GM18511 (cell line): ENCODE results near the gene PLA2G3.
"Not testable (repeated sequence)": the region's sequence is repeated elsewhere in the genome, so short reads cannot be mapped to it uniquely, and the experiment has no call there.

Experiments
- ATAC-seq: cut with Tn5 transposase; IDR thresholded peaks from one replicate; pipeline ENCODE4 v1.9.1; 2021; ENCODE audit warnings: mild to moderate bottlenecking, moderate library complexity; ENCODE audit not compliant: unreplicated experiment

PLA2G3 gene, protein sequence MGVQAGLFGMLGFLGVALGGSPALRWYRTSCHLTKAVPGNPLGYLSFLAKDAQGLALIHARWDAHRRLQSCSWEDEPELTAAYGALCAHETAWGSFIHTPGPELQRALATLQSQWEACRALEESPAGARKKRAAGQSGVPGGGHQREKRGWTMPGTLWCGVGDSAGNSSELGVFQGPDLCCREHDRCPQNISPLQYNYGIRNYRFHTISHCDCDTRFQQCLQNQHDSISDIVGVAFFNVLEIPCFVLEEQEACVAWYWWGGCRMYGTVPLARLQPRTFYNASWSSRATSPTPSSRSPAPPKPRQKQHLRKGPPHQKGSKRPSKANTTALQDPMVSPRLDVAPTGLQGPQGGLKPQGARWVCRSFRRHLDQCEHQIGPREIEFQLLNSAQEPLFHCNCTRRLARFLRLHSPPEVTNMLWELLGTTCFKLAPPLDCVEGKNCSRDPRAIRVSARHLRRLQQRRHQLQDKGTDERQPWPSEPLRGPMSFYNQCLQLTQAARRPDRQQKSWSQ

GRCh38 chr22:31139866-31140716 is at the start of gene PLA2G3:
TSS of gene PLA2G3 (minus strand) at chr22:31140508. CDS start at chr22:31140354, 154 bp downstream.
- no peak for ATAC-seq

DNA sequence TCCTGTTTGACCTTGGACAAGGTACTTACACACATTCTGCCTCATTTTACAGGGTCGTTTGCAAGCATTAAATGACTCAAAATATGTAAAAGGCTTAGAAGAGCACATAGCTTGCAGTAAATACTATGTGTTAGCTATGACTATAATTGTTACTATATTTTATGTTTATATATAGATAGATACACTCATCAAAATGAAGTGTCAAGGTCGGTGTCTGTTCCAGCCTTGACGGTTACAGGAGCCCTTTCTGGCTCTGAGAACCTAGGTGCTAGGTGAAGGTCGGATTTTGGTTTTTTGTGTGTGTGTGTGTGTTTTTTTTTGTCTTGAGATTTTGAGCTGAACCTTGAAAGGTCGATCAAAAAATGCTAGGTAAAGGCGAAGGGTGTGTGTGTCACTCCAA is 47.3 kb upstream of the PLA2G3 start:
- no peak for ATAC-seq

DNA sequence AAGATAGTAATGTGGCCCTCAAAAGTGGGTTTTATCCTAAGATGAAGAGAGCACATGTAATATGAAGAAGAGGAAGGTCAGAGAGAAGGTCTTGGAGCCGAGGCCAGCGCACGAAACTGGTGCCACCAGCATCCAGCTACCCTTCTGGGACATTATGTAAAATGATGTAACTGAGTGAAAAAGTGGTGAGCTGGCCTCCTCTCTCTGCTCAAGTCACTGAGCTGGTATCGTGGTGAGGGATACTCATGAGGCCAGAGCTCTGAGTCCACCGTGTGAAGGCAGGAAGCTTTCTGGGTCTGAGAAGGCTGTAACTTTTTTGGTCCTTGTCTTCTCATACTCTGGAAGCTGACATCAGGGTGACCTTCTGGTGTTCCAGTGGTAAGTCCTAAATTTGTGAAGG is 44.7 kb upstream of the PLA2G3 start:
- ATAC-seq, result no peak

DNA sequence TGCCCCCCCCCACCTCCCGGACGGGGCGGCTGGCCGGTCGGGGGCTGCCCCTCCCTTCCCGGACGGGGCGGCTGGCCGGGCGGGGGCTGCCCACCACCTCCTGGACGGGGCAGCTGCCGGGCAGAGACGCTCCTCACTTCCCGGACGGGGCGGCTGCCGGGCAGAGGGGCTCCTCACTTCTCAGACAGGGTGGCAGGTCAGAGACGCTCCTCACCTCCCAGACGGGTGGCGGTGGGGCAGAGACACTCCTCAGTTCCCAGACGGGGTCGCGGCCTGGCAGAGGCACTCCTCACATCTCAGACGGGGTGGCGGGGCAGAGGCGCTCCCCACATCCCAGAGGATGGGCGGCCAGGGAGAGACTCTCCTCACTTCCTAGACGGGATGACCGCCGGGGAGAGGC is 43.7 kb upstream of the PLA2G3 start:
- no peak for ATAC-seq

DNA sequence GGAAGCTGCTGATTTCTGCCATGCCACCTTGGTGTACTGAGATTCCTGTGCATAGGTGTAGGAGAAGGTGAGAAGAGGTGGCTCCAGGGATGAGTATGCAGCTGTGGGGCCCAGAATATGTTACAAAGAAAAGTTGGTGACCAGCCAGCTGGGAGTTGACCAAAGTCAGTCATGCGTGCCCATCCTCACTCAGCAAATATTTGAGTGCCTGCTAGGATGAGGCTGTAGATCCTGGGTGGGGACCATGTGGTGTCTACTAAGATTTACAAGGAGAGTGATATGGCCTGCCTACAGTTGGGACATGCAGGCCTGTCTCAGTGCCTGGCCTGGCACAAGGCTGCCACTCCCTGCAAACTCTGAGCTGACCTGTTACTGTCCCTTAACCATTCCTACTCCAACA is 39.0 kb upstream of the PLA2G3 start:
- ATAC-seq, result no peak

DNA sequence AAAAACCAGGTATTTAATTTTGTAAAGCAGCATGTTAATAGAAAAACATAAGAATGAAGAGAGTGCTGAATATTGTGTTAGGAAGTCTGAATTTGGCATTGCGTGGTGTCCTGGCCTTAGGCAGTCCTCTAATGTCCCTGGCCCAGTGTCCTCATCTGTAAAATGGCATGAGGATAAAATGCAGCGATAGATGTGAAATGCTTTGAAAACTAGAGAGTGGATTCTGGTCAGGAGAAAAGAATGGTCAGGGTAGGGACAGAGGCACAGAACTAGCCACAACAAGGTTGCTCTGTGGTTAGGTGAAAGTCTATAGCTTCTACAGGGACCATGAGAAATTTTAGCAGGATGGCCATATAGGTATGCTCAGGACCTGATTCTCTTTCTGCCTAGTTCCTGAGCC is 38.6 kb upstream of the PLA2G3 start:
- ATAC-seq, result no peak

- no peak for ATAC-seq
Observed at GRCh38 chr22:31177420-31178162, 37.3 kb upstream of the PLA2G3 start.

DNA sequence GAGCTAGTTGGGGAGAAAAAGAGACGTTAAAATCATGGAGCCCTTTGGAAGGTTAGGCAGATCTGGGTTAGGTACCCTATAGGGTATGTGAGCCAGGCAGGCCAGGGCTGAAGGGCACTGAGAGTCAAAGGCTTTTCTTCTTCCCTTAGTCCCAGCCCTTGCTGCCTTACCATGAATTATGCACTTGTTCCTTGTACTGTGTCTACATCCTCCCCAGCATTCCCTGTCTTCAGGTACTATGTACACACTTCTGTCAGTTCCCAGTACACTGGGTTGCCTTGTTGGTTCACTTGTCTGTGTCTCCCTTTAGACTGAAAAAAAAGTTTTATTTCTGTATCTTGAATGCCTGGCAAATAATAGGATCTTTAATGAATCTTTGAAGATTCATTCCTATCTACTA is 36.6 kb upstream of the PLA2G3 start:
- no peak for ATAC-seq

GRCh38 chr22:31173386-31174145 is 33.3 kb upstream of the PLA2G3 start:
- ATAC-seq, result no peak

GRCh38 chr22:31171734-31172133 is 31.4 kb upstream of the PLA2G3 start:
- ATAC-seq, result not testable (repeated sequence)

DNA sequence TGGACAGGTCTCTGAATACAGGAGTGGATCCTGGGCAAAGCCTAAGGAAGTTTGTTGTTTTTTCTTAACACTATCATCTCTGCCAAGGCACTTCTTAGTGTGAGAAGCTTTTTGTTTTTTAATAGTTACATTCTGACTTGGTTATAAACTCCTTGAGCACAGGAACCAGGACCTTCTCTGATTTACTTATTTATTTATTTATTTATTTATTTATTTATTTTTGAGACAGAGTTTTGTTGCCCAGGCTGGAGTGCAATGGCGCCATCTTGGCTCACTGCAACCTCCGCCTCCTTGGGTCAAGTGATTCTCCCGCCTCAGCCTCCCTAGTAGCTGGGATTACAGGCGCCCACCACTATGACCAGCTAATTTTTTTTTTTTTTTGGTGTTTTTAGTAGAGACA is 30.7 kb upstream of the PLA2G3 start:
- ATAC-seq, result no peak

DNA sequence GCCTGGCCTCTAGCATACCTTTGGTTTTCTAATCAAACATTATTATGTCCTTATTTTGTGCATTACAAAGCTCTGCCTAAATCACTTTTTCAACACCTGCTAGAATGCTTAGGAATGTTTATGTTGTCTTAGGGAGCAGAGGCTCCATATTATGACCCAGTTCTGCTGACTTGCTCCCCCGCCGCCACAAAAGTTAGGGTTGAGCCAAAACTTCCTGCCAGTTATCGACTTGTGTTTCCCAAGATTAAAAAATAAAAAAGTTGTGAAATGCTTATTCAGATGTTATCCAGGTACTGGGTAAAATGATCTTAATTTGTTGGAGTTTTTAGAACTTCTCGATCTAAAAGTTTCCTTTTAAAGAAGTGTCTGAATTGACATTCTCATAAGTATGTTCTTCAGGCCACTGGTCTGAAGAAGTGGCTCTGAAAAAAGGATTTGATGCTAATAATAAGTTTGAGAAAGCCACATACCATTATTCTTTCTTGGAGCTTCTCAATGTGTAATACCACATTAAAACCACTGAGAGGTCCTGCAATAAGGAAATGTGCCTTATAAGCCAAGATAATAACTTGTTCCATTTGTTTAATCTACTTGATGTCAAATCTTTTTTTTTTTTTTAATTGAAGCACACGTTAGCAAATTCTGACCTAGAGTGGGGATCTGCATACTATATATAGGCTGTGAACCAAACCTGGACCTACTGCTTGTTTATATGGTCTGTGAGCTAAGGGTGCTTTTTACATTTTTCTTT is 21.9 kb upstream of the PLA2G3 start:
- no peak for ATAC-seq

DNA sequence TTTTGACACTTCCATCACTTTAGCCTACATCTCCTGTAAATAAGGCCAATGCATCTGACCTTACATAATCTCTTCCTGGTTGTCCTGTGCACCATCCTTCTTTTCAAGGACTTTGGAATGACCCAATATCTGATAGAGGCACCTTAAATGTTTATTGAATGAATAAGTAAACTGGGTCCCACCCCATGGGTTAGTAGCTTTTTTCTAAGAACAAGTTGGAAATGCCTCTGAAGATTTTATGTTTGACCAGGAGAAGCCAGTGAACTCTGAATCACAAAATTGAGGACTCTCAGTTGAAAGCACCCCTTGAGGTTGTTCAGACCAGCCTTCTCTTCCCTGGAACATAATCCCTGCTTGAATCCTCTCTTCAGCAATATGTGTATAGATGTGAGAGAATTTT is 21.1 kb upstream of the PLA2G3 start:
- no peak for ATAC-seq

DNA sequence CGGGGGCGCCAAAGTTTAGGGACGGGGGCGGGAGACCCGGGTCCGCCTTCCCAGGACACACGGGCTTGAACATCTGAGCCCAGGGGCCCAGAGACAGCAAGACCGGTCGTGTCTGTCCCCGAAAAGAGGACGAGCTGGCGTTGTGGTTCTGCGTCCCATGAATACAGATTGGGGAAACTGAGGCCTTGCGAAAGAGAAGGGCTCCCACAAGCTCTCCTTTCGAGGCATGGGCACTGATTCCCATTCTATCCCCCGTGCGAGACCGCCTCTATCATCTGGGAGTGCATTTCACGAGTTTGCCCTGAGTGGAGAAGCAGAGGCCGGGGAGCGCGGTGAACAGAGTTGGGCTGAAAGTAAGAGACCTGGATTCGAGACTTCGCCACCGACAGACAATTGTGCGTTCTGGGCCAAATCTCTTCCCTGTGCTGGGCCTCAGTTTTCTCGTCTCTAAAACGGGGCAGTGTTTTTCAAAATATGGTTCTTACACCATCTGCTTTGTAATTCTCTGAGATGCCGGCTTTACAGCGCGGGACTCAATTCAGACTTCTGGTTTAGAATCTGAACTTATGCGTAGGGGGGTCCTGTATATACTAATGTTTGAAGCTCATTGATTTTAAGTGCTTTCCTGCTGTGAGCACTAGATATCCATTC is 20.1 kb upstream of the PLA2G3 start:
- peak; percentile 36 for ATAC-seq

GRCh38 chr22:31155422-31155821 is 15.1 kb upstream of the PLA2G3 start:
- ATAC-seq, result no peak

DNA sequence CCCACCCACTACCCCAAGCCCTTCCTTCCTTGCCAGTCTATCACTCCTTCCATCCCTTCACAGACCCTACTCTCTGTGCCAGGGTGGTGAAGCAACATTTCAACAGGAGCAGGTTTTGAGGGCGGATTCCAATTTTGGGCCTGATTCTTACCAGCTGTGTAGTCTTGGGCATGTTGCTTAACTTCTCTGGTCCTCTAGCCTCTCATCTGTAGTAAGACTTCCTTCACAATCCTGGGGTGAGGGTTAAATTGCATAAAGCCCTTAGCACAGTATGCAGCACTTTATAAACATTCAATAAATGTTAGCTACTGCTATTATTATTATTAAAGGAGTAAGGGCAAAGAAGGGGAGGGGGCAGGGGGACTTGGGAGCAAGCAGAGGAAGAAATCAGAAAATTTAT is 14.7 kb upstream of the PLA2G3 start:
- no peak for ATAC-seq

DNA sequence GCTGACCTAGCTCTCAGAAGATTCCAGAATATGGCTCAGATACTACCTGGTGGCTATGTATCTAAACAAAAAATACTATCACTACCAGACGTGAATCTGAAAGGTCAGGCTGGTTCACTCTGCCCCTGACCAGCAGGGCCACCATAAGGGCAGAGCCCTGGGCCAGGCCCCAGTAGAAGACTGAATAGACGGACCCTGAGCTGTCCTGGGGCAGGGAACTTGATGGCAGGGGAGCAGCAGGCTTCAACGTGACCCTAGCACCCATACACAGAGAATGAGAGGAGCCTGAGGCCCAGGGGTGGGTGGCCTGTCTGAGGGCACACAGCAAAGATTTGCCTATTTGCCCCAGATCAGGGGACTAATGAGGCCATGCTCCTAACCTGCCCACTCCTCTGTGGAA is 13.0 kb upstream of the PLA2G3 start:
- no peak for ATAC-seq

- no peak for ATAC-seq
Observed at GRCh38 chr22:31151872-31152271, 11.6 kb upstream of the PLA2G3 start.

DNA sequence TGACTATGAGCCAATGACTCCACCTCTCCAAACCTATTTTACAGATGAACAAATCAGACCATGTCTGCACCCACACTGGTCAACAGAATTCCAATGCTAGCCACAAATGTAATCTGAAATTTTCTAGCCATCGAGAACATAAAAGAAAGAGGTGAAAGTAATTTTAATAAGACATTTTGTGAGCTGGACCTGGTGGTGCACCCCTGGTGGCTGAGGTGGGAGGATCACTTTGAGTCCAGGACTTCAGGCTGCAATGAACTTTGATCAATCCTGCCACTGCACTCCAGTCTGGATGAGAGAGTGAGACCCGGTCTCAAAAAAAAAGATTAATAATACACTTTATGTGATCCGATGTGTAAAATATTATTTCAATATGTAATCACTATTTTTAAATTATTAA is 10.3 kb upstream of the PLA2G3 start:
- no peak for ATAC-seq
